ENCODE data around the gene CAPN7. TPM values are rescaled to one million over a fixed set of nuclear protein-coding genes. Genes with fewer than 3 reads are reported as not detected.

CAPN7 gene
- total RNA-seq, 1 experiment from 2014 or later: 27.7 TPM

GRCh38 chr3:15263120-15263519, 57.1 kb downstream of the CAPN7 start:
- no peaks in the 10 kb centered on the region for H3K9me3 ChIP-seq (ENCODE audit: control insufficient read depth in 1 of 2, insufficient read depth in 1 of 2, low read depth in 1 of 2, low read length in 2 of 2)
- no peak overlapping the region for H2AFZ ChIP-seq (ENCODE audit: low read depth, low read length, poor library complexity, severe bottlenecking)
- H3K4me3 ChIP-seq (replicated peaks in 1 of 2; ENCODE audit: low read depth in 1 of 2, low read length in 2 of 2): no peak overlapping the region
- intact Hi-C loops (cut with micrococcal nuclease): no loop called here
- no TSS peak for BruUV-seq (replicated peaks)
- TF ChIP-seq ZNF274 (IDR thresholded peaks at IDR 0.05; ENCODE audit: low read depth, low read length) (no peak), POLR2A (IDR thresholded peaks at IDR 0.05; ENCODE audit: borderline replicate concordance, extremely low read depth, insufficient read depth, insufficient read length) (no peak), RAD21 (IDR thresholded peaks at IDR 0.05; ENCODE audit: low read depth) (no peak), POLR2AphosphoS5 (IDR thresholded peaks at IDR 0.05; ENCODE audit: low read depth, low read length) (no peak), FOSL1 (IDR thresholded peaks at IDR 0.05; ENCODE audit: low read depth) (no peak), EGR1 (IDR thresholded peaks at IDR 0.05; ENCODE audit: low read depth) (no peak), EZH2phosphoT487 (IDR thresholded peaks at IDR 0.05; ENCODE audit: borderline replicate concordance) (no peak), TCF7L2 (IDR thresholded peaks at IDR 0.05; ENCODE audit: borderline replicate concordance, extremely low read depth, insufficient read depth, insufficient read length) (no peak)
- POLR2A ChIA-PET: no interaction called here
- H3K9me2 ChIP-seq (ENCODE audit: insufficient read depth): no peaks in the 10 kb centered on the region
- DNase-seq (ENCODE audit: low read depth, low spot score): no peak
- H3K4me2 ChIP-seq (ENCODE audit: low read length): no peak overlapping the region
- H3K27me3 ChIP-seq (ENCODE audit: insufficient read depth, low read length): no peaks in the 10 kb centered on the region
- no peak overlapping the region for H3K27ac ChIP-seq (ENCODE audit: low read depth, low read length)
- peaks cover 2 to 5% of the 10 kb centered on the region in 2 experiments; a peak in 2 of 4 replicates for H3K36me3 ChIP-seq (ENCODE audit: control insufficient read depth in 1 of 2, insufficient read depth in 2 of 2, low read length in 2 of 2)
- RAD21 ChIA-PET (ENCODE audit: low non-redundant PET in 1 of 2, low total read pairs in 2 of 2, uncharacterized antibody in 2 of 2, unreplicated experiment in 2 of 2): no interaction called here
- CTCF ChIA-PET: no interaction called here
- peaks cover 0 to 4% of the 10 kb centered on the region in 2 experiments; a peak in 1 of 4 replicates for H3K4me1 ChIP-seq (ENCODE audit: control insufficient read depth in 1 of 2, insufficient read depth in 2 of 2, low read length in 2 of 2)
- H3K9ac ChIP-seq (ENCODE audit: low read length): no peak overlapping the region
- ATAC-seq: no peak
- no peaks in the 10 kb centered on the region for H3K79me2 ChIP-seq (ENCODE audit: insufficient read depth, low read length)
- no peaks in the 10 kb centered on the region for H4K20me1 ChIP-seq (ENCODE audit: insufficient read depth)

- H3K4me3 ChIP-seq (replicated peaks in 1 of 2; ENCODE audit: low read depth in 1 of 2, low read length in 2 of 2): no peak overlapping the region
- no peak overlapping the region for H3K9ac ChIP-seq (ENCODE audit: low read length)
- H3K4me2 ChIP-seq (ENCODE audit: low read length): no peak overlapping the region
- no peaks in the 10 kb centered on the region for H3K9me2 ChIP-seq (ENCODE audit: insufficient read depth)
- H3K27me3 ChIP-seq (ENCODE audit: insufficient read depth, low read length): no peaks in the 10 kb centered on the region
- H3K36me3 ChIP-seq (ENCODE audit: control insufficient read depth in 1 of 2, insufficient read depth in 2 of 2, low read length in 2 of 2): peaks cover 2 to 3% of the 10 kb centered on the region in 2 experiments; a peak in 1 of 4 replicates
- no peak for DNase-seq (ENCODE audit: low read depth, low spot score)
- ChIA-PET POLR2A (no interaction called here), RAD21 (ENCODE audit: low non-redundant PET in 1 of 2, low total read pairs in 2 of 2, uncharacterized antibody in 2 of 2, unreplicated experiment in 2 of 2) (no interaction called here), CTCF (interaction anchor here (1.2 kb wide), 1 partner anchor 141 kb away, joined by 7 read pairs; no protein-coding TSS in a partner anchor)
- TF ChIP-seq CEBPB (IDR thresholded peaks at IDR 0.05; ENCODE audit: low read depth) (no peak), POLR2AphosphoS5 (IDR thresholded peaks at IDR 0.05; ENCODE audit: low read depth, low read length) (no peak), RAD21 (IDR thresholded peaks at IDR 0.05; ENCODE audit: low read depth) (no peak), YY1 (IDR thresholded peaks at IDR 0.05; ENCODE audit: extremely low read depth, insufficient replicate concordance, low read depth, low read length) (no peak), EZH2phosphoT487 (IDR thresholded peaks at IDR 0.05; ENCODE audit: borderline replicate concordance) (no peak), ATF3 (IDR thresholded peaks at IDR 0.05) (no peak), JUND (IDR thresholded peaks at IDR 0.05) (no peak), EZH2 (IDR thresholded peaks at IDR 0.05) (no peak), CTCF (IDR thresholded peaks at IDR 0.05 in 2 of 3, conservative IDR thresholded peaks at IDR 0.05 in 1 of 3; ENCODE audit: borderline replicate concordance in 1 of 3, insufficient read depth in 1 of 3, low read depth in 2 of 3, low read length in 2 of 3) (no peak), SRF (IDR thresholded peaks at IDR 0.05; ENCODE audit: low read depth) (no peak), CBX3 (IDR thresholded peaks at IDR 0.05; ENCODE audit: low read depth) (no peak), SIN3A (IDR thresholded peaks at IDR 0.05; ENCODE audit: low read depth) (no peak)
- H3K27ac ChIP-seq (ENCODE audit: low read depth, low read length): no peak overlapping the region
- H3K79me2 ChIP-seq (ENCODE audit: insufficient read depth, low read length): no peaks in the 10 kb centered on the region
- no peaks in the 10 kb centered on the region for H3K9me3 ChIP-seq (ENCODE audit: control insufficient read depth in 1 of 2, insufficient read depth in 1 of 2, low read depth in 1 of 2, low read length in 2 of 2)
- intact Hi-C loops (cut with micrococcal nuclease): loop anchor here (1.0 kb wide), 1 partner anchor 114 kb away; no protein-coding TSS in a partner anchor
- H2AFZ ChIP-seq (ENCODE audit: low read depth, low read length, poor library complexity, severe bottlenecking): no peak overlapping the region
- peaks cover 1 to 12% of the 10 kb centered on the region in 2 experiments for H3K4me1 ChIP-seq (ENCODE audit: control insufficient read depth in 1 of 2, insufficient read depth in 2 of 2, low read length in 2 of 2)
- no peaks in the 10 kb centered on the region for H4K20me1 ChIP-seq (ENCODE audit: insufficient read depth)
- no TSS peak for BruUV-seq (replicated peaks)
- no peak for ATAC-seq
These were observed 57.9 kb downstream of the CAPN7 start for GRCh38 chr3:15263926-15264325.
